Type B pancreatic cell (in vitro differentiated cells): Measurements from ENCODE around the gene PTP4A1. TPM values are rescaled to one million over a fixed set of nuclear protein-coding genes. Genes with fewer than 3 reads are reported as not detected.
A peak's percentile ranks its signal among the peaks of the same experiment; 100 is the strongest.

ENCODE experiments used
- DNase-seq: peaks from one replicate; pipeline ENCODE4 v3.0.0; 2021; ENCODE audit warnings: mixed read lengths; ENCODE audit not compliant: unreplicated experiment; ENCODE audit errors: extremely low spot score
- H3K27ac Mint-ChIP-seq: 2 replicates; pipeline ENCODE4 v1.8.0; 2021; ENCODE audit warnings: mild to moderate bottlenecking, mixed read lengths
- H3K27me3 Mint-ChIP-seq: 2 replicates; pipeline ENCODE4 v1.8.0; 2021; ENCODE audit warnings: mixed read lengths
- H3K36me3 Mint-ChIP-seq: 2 replicates; pipeline ENCODE4 v1.8.0; 2021; ENCODE audit warnings: mixed read lengths
- H3K4me1 Mint-ChIP-seq: one replicate; pipeline ENCODE4 v1.8.0; 2021; ENCODE audit warnings: mixed read lengths; ENCODE audit not compliant: unreplicated experiment
- H3K4me3 Mint-ChIP-seq: 2 replicates; pipeline ENCODE4 v1.8.0; 2021; ENCODE audit warnings: mild to moderate bottlenecking, mixed read lengths
- H3K9me3 Mint-ChIP-seq: 2 replicates; pipeline ENCODE4 v1.8.0; 2021; ENCODE audit warnings: mixed read lengths
- CTCF ChIP-seq: fragments of 200-600 bp; sonication (generic); conservative IDR thresholded peaks from 2 replicates; pipeline ENCODE4 v1.5.0; 2021; ENCODE audit warnings: antibody characterized with exemption, mild to moderate bottlenecking
- total RNA-seq: library from RNA; stranded (reverse); gene quantifications from 2 replicates; pipeline ENCODE4 v1.2.1, GENCODE V29; 2021; ENCODE audit warnings: low replicate concordance

The PTP4A1 gene
- total RNA-seq, 1 donor from 2014 or later: 85.6 TPM

GRCh38 chr6:63578757-63579156 lies 6.5 kb downstream of the PTP4A1 start:
- H3K9me3 Mint-ChIP-seq: no peaks in the 10 kb centered on the region
- peaks cover 49% of the 10 kb centered on the region for H3K36me3 Mint-ChIP-seq
- no peak for TF ChIP-seq CTCF
- no peak overlapping the region for H3K4me3 Mint-ChIP-seq
- DNase-seq: no peak
- H3K27ac Mint-ChIP-seq: no peak overlapping the region
- peaks cover 16% of the 10 kb centered on the region for H3K4me1 Mint-ChIP-seq
- H3K27me3 Mint-ChIP-seq: no peaks in the 10 kb centered on the region

- H3K9me3 Mint-ChIP-seq: no peaks in the 10 kb centered on the region
- H3K4me1 Mint-ChIP-seq: peaks cover 5% of the 10 kb centered on the region
- no peaks in the 10 kb centered on the region for H3K27me3 Mint-ChIP-seq
- H3K27ac Mint-ChIP-seq: no peak overlapping the region
- no peak for TF ChIP-seq CTCF
- DNase-seq: no peak
- peaks cover 45% of the 10 kb centered on the region for H3K36me3 Mint-ChIP-seq
- H3K4me3 Mint-ChIP-seq: no peak overlapping the region
Measured at GRCh38 chr6:63579937-63580703, 7.8 kb downstream of the PTP4A1 start.

GRCh38 chr6:63580704-63580961 lies 8.4 kb downstream of the PTP4A1 start:
- Mint-ChIP-seq H3K4me3 (no peak overlapping the region), H3K27me3 (no peaks in the 10 kb centered on the region), H3K9me3 (no peaks in the 10 kb centered on the region)

GRCh38 chr6:63581355-63582013 lies 9.2 kb downstream of the PTP4A1 start:
- no peak for TF ChIP-seq CTCF
- Mint-ChIP-seq H3K27ac (no peak overlapping the region), H3K4me1 (no peaks in the 10 kb centered on the region), H3K4me3 (no peak overlapping the region), H3K27me3 (no peaks in the 10 kb centered on the region), H3K36me3 (peaks cover 40% of the 10 kb centered on the region), H3K9me3 (no peaks in the 10 kb centered on the region)
- DNase-seq: no peak

More at GRCh38 chr6:63580704-63580961, 8.4 kb downstream of the PTP4A1 start:
- peaks cover 45% of the 10 kb centered on the region for H3K36me3 Mint-ChIP-seq
- no peak for TF ChIP-seq CTCF
- DNase-seq: no peak
- H3K4me1 Mint-ChIP-seq: peaks cover 4% of the 10 kb centered on the region
- no peak overlapping the region for H3K27ac Mint-ChIP-seq

- H3K36me3 Mint-ChIP-seq: peaks cover 32% of the 10 kb centered on the region
- no peak for DNase-seq
- H3K4me3 Mint-ChIP-seq: no peak overlapping the region
- H3K9me3 Mint-ChIP-seq: no peaks in the 10 kb centered on the region
- H3K27me3 Mint-ChIP-seq: no peaks in the 10 kb centered on the region
- TF ChIP-seq CTCF: no peak
- H3K4me1 Mint-ChIP-seq: no peaks in the 10 kb centered on the region
- H3K27ac Mint-ChIP-seq: peak overlapping the region; percentile 1
Measured at GRCh38 chr6:63582579-63583231, 10.4 kb downstream of the PTP4A1 start.
